ENCODE measurements around the gene DZANK1. TPM values are rescaled to one million over a fixed set of nuclear protein-coding genes. Genes with fewer than 3 reads are reported as not detected.
"Not testable (repeated sequence)": the region's sequence is repeated elsewhere in the genome, so short reads cannot be mapped to it uniquely, and the experiment has no call there.

The DZANK1 gene
- total RNA-seq, 3 donors from 2014 or later: 1.3 to 2.0 (median 1.6) TPM

GRCh38 chr20:18414140-18414539 is 52.7 kb downstream of the DZANK1 start:
- Mint-ChIP-seq H3K4me1 (ENCODE audit: low read depth) (peaks cover 2% of the 10 kb centered on the region), H3K36me3 (ENCODE audit: insufficient read depth) (no peaks in the 10 kb centered on the region), H3K4me3 (no peak overlapping the region), H3K9me3 (no peaks in the 10 kb centered on the region), H3K27me3 (ENCODE audit: low read depth) (no peaks in the 10 kb centered on the region)
- DNase-seq (no peak), ATAC-seq (no peak)

GRCh38 chr20:18412221-18412901 is 54.5 kb downstream of the DZANK1 start:
- H3K9me3 Mint-ChIP-seq: no peaks in the 10 kb centered on the region
- peaks cover 2% of the 10 kb centered on the region for H3K4me1 Mint-ChIP-seq (ENCODE audit: low read depth)
- ATAC-seq (no peak), DNase-seq (no peak)
- H3K27me3 Mint-ChIP-seq (ENCODE audit: low read depth): no peaks in the 10 kb centered on the region
- no peaks in the 10 kb centered on the region for H3K36me3 Mint-ChIP-seq (ENCODE audit: insufficient read depth)
- no peak overlapping the region for H3K4me3 Mint-ChIP-seq

- Mint-ChIP-seq H3K27me3 (ENCODE audit: low read depth) (no peaks in the 10 kb centered on the region), H3K36me3 (ENCODE audit: insufficient read depth) (peaks cover 22% of the 10 kb centered on the region), H3K9me3 (peaks cover 4% of the 10 kb centered on the region), H3K4me3 (no peak overlapping the region), H3K4me1 (ENCODE audit: low read depth) (no peaks in the 10 kb centered on the region)
- ATAC-seq (no peak), DNase-seq (no peak)
Observed at GRCh38 chr20:18405826-18406225, 61.0 kb downstream of the DZANK1 start.

GRCh38 chr20:18404172-18404571 is 62.7 kb downstream of the DZANK1 start:
- H3K27me3 Mint-ChIP-seq (ENCODE audit: low read depth): no peaks in the 10 kb centered on the region
- no peak for DNase-seq
- H3K4me3 Mint-ChIP-seq: no peak overlapping the region
- peaks cover 22% of the 10 kb centered on the region for H3K36me3 Mint-ChIP-seq (ENCODE audit: insufficient read depth)
- H3K4me1 Mint-ChIP-seq (ENCODE audit: low read depth): no peaks in the 10 kb centered on the region
- ATAC-seq: no peak
- peaks cover 4% of the 10 kb centered on the region for H3K9me3 Mint-ChIP-seq

DNA sequence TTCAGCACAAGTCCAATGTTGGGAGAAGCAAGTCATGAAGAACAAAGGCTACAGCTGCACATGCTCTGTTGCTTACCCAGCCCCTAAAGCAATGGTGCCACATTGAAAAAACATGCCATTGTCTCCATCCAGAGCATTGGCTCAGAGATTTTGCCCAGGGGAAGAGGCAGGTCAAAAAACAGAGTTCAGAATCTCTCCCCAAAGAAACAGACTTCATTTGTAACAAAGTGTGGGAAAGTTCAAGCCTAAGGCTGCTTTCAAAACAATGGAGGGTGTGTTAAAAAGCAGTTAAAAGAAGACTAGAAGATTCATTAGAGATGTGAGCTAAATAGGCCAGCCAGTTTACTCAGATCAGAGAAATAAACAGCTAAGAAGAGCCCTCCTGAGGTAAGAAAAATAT is 63.6 kb downstream of the DZANK1 start:
- Mint-ChIP-seq H3K4me3 (no peak overlapping the region), H3K4me1 (ENCODE audit: low read depth) (no peaks in the 10 kb centered on the region), H3K36me3 (ENCODE audit: insufficient read depth) (peaks cover 22% of the 10 kb centered on the region), H3K27me3 (ENCODE audit: low read depth) (no peaks in the 10 kb centered on the region), H3K9me3 (peaks cover 4% of the 10 kb centered on the region)
- DNase-seq (no peak), ATAC-seq (no peak)

DNA sequence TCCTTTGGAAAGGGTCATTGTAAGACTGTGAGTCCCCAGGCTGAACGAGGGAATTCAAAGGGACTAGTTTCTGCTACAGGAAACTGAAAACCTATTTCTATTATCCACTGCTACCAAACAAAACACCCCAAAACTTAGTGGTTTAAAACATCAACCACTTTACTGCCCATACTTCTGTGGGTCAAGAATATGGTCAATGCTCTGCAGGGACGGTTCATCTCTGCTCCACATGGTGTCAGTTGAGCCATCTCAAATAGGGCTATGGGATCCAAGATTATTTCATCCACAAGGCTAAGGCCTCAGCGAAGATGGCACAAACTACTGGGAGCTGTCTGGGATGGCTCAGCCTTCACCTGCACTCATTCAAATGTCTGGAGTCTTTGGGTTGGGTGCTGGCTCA is 65.5 kb downstream of the DZANK1 start:
- Mint-ChIP-seq H3K4me3 (no peak overlapping the region), H3K36me3 (ENCODE audit: insufficient read depth) (peaks cover 19% of the 10 kb centered on the region), H3K27me3 (ENCODE audit: low read depth) (no peaks in the 10 kb centered on the region), H3K4me1 (ENCODE audit: low read depth) (no peaks in the 10 kb centered on the region), H3K9me3 (peaks cover 4% of the 10 kb centered on the region)
- ATAC-seq (no peak), DNase-seq (no peak)

DNA sequence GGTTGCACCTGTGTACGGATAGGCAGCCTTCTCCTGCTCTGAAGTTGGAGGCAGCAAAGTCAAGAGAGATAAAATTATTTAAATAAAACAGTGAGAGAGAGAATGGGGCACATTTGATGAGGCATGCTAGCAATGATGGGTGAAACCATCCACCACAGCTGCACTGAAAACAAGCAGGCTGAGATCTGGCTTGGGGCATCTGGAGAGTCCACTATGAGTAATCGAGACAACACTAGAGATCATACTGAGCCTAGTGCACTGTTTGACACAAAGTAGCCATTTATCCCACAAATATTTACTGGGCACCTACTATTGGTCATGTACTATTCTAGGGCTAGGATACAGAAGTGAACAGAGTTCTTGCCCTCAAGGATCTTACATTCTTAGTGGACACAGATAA is 66.4 kb downstream of the DZANK1 start:
- no peaks in the 10 kb centered on the region for H3K27me3 Mint-ChIP-seq (ENCODE audit: low read depth)
- no peaks in the 10 kb centered on the region for H3K4me1 Mint-ChIP-seq (ENCODE audit: low read depth)
- peaks cover 17% of the 10 kb centered on the region for H3K36me3 Mint-ChIP-seq (ENCODE audit: insufficient read depth)
- no peak for DNase-seq
- H3K9me3 Mint-ChIP-seq: peaks cover 4% of the 10 kb centered on the region
- no peak overlapping the region for H3K4me3 Mint-ChIP-seq
- ATAC-seq: no peak

DNA sequence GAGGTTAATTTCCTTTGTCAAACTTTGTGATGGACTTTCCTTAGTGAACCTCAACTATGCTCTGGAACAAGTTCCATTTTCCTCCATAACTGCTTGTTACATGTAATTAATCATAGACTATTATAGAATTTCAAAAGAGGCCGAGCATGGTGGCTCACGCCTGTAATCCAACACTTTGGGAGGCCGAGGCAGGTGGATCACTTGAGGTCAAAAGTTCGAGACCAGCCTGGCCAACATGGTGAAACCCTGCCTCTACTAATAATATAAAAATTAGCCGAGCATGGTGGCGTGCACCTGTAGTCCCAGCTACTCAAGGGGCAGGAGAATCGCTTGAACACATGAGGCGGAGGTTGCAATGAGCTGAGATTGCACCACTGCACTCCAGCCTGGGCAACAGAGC is 68.1 kb downstream of the DZANK1 start:
- not testable (repeated sequence) for DNase-seq; H3K36me3 Mint-ChIP-seq (ENCODE audit: insufficient read depth); H3K9me3 Mint-ChIP-seq; H3K4me3 Mint-ChIP-seq; H3K4me1 Mint-ChIP-seq (ENCODE audit: low read depth); ATAC-seq; H3K27me3 Mint-ChIP-seq (ENCODE audit: low read depth)

- no peak for ATAC-seq
- no peaks in the 10 kb centered on the region for H3K9me3 Mint-ChIP-seq
- no peaks in the 10 kb centered on the region for H3K4me1 Mint-ChIP-seq (ENCODE audit: low read depth)
Observed at GRCh38 chr20:18397030-18397429, 69.8 kb downstream of the DZANK1 start.

DNA sequence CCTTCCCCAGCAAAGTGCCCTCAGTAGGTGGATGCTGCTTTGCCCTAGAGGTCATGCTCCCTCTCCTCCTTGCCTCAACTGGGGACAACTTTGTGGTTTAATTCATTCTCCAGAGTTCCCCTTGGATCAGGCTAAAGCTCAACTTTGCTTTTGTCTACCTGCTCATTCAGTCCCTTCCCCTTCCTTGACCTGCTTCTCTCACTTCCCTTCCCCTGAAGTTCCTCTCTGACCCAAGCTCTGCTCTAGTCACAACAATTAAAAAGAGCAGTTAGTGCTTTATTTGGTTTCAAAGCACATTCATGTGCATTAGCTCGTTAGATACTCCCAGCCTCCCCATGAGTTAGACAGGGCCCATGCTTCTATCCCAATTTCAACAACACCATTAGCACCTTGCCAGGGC is 71.3 kb downstream of the DZANK1 start:
- Mint-ChIP-seq H3K4me1 (ENCODE audit: low read depth) (no peaks in the 10 kb centered on the region), H3K9me3 (no peaks in the 10 kb centered on the region), H3K36me3 (ENCODE audit: insufficient read depth) (peaks cover 3% of the 10 kb centered on the region), H3K27me3 (ENCODE audit: low read depth) (no peaks in the 10 kb centered on the region), H3K4me3 (no peak overlapping the region)
- DNase-seq (no peak), ATAC-seq (no peak)

More at GRCh38 chr20:18397030-18397429, 69.8 kb downstream of the DZANK1 start:
- Mint-ChIP-seq H3K27me3 (ENCODE audit: low read depth) (no peaks in the 10 kb centered on the region), H3K36me3 (ENCODE audit: insufficient read depth) (peaks cover 7% of the 10 kb centered on the region), H3K4me3 (no peak overlapping the region)
- no peak for DNase-seq

DNA sequence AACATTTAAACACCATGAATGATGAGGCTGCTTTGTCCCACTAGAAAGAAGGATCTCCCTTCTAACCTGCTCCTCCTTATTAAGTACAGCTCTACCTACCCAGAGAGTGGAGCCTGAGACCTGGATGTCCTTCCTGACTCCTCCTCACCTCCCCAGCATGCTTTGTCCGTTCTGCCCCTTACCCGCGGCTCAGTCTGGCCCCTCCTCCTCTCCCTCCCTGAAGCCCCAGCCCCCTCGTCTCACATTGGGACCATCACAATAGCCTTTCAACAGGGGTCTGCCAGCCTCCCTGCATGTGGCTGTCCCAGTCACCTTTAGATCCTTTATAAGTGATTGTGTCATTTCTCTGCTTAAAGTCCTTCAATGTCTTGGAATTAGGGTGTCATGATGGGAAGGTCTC is 72.5 kb downstream of the DZANK1 start:
- Mint-ChIP-seq H3K36me3 (ENCODE audit: insufficient read depth) (peaks cover 3% of the 10 kb centered on the region), H3K27me3 (ENCODE audit: low read depth) (no peaks in the 10 kb centered on the region), H3K4me1 (ENCODE audit: low read depth) (no peaks in the 10 kb centered on the region), H3K9me3 (no peaks in the 10 kb centered on the region), H3K4me3 (no peak overlapping the region)
- ATAC-seq (no peak), DNase-seq (no peak)

- Mint-ChIP-seq H3K4me1 (ENCODE audit: low read depth) (no peaks in the 10 kb centered on the region), H3K27me3 (ENCODE audit: low read depth) (no peaks in the 10 kb centered on the region), H3K36me3 (ENCODE audit: insufficient read depth) (peaks cover 9% of the 10 kb centered on the region), H3K9me3 (no peaks in the 10 kb centered on the region), H3K4me3 (no peak overlapping the region)
- no peak for DNase-seq
- no peak for ATAC-seq
Observed at GRCh38 chr20:18391686-18392085, 75.1 kb downstream of the DZANK1 start.

DNA sequence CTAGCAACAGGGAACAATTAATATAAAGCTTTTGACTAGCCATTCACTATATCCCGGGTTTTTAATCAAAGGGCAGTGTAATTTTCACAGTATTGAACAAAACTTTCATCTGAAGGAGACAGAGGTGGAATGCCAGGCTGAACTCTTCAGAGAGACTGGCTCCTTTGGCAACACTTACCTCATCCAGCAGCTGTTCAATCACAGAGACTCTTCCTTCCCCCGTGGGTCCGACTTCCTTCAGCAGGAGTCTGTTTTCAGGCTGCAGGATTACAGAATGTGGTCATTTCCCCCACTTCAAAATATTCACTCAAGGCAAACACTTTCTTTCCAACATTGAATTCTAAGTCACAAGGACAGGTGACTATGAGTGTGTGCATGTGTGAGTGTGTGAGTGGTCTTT is 76.6 kb downstream of the DZANK1 start:
- H3K27me3 Mint-ChIP-seq (ENCODE audit: low read depth): no peaks in the 10 kb centered on the region
- ATAC-seq (no peak), DNase-seq (no peak)
- H3K4me3 Mint-ChIP-seq: no peak overlapping the region
- peaks cover 9% of the 10 kb centered on the region for H3K36me3 Mint-ChIP-seq (ENCODE audit: insufficient read depth)
- no peaks in the 10 kb centered on the region for H3K4me1 Mint-ChIP-seq (ENCODE audit: low read depth)
- no peaks in the 10 kb centered on the region for H3K9me3 Mint-ChIP-seq

GRCh38 chr20:18388860-18389259 is 78.0 kb downstream of the DZANK1 start:
- H3K9me3 Mint-ChIP-seq: no peaks in the 10 kb centered on the region
- no peaks in the 10 kb centered on the region for H3K4me1 Mint-ChIP-seq (ENCODE audit: low read depth)
- DNase-seq (no peak), ATAC-seq (no peak)
- H3K4me3 Mint-ChIP-seq: no peak overlapping the region
- no peaks in the 10 kb centered on the region for H3K27me3 Mint-ChIP-seq (ENCODE audit: low read depth)
- peaks cover 9% of the 10 kb centered on the region for H3K36me3 Mint-ChIP-seq (ENCODE audit: insufficient read depth)

- H3K4me1 Mint-ChIP-seq (ENCODE audit: low read depth): no peaks in the 10 kb centered on the region
- H3K4me3 Mint-ChIP-seq: no peak overlapping the region
- H3K36me3 Mint-ChIP-seq (ENCODE audit: insufficient read depth): peaks cover 4% of the 10 kb centered on the region
- ATAC-seq: no peak
- H3K27me3 Mint-ChIP-seq (ENCODE audit: low read depth): no peaks in the 10 kb centered on the region
- no peaks in the 10 kb centered on the region for H3K9me3 Mint-ChIP-seq
- no peak for DNase-seq
Observed at GRCh38 chr20:18380908-18381529, 85.8 kb downstream of the DZANK1 start.
